SK-N-SH (cell line): ENCODE results near the gene PDE2A. TPM values are rescaled to one million over a fixed set of nuclear protein-coding genes. Genes with fewer than 3 reads are reported as not detected.

ENCODE experiments used
- CTCF ChIA-PET: fragments of 300-600, 350-600 bp; formaldehyde crosslinking; extraction: SDS; loops from one replicate; lab custom pipeline; 2021; lab: Yijun Ruan, JAX
- POLR2A ChIA-PET: fragments of 350-600 bp; sonication (Branson Sonifier 250); formaldehyde crosslinking; extraction: SDS; loops from one replicate; lab custom pipeline; 2020; ENCODE audit warnings: antibody characterized with exemption, inconsistent platforms; lab: Yijun Ruan, JAX
- DNase-seq: peaks from one replicate; pipeline ENCODE4 v3.0.0; 2012
- H2AFZ ChIP-seq: fragments of 200-600 bp; sonication (generic); 2 replicates; pipeline ENCODE4 v1.8.1; 2016; ENCODE audit warnings: antibody characterized with exemption, mild to moderate bottlenecking, low read depth
- H3F3A ChIP-seq: fragments of 200-600 bp; sonication (generic); replicated peaks from 2 replicates; pipeline ENCODE3; 2016; ENCODE audit warnings: antibody characterized with exemption, mild to moderate bottlenecking; ENCODE audit not compliant: insufficient read depth
- H3K27ac ChIP-seq, 2 experiments: fragments of 200-500 bp in 1 of 2; fragments of 200-600 bp in 1 of 2; sonication (Bioruptor generic) in 1 of 2; sonication (generic), shearing (Covaris generic) in 1 of 2; 2 replicates each; pipeline versions ENCODE4 v1.5.1 to v1.6.1; 2014 to 2016; ENCODE audit warnings: low read depth in 2 of 2, inconsistent platforms in 1 of 2, low read length in 1 of 2, mild to moderate bottlenecking in 1 of 2, mixed read lengths in 1 of 2
- H3K27me3 ChIP-seq: fragments of 200-600 bp; sonication (generic), shearing (Covaris generic); 2 replicates; pipeline ENCODE4 v1.6.1; 2016; ENCODE audit warnings: mixed run types; ENCODE audit not compliant: insufficient read depth
- H3K36me3 ChIP-seq, 2 experiments: fragments of 200-500 bp in 1 of 2; fragments of 200-600 bp in 1 of 2; sonication (Bioruptor generic) in 1 of 2; sonication (generic) in 1 of 2; replicated peaks in 1 of 2; 2 replicates each; pipeline versions ENCODE3 to v1.5.1; 2014 to 2016; ENCODE audit warnings: low read length in 1 of 2, mild to moderate bottlenecking in 1 of 2; ENCODE audit not compliant: insufficient read depth in 2 of 2, control insufficient read depth in 1 of 2
- H3K4me1 ChIP-seq, 2 experiments: fragments of 200-500 bp in 1 of 2; fragments of 200-600 bp in 1 of 2; sonication (Bioruptor generic) in 1 of 2; sonication (generic), shearing (Covaris generic) in 1 of 2; 2 replicates each; pipeline versions ENCODE4 v1.5.1 to v1.6.1; 2014 to 2016; ENCODE audit warnings: low read depth in 1 of 2, low read length in 1 of 2, mixed run types in 1 of 2; ENCODE audit not compliant: insufficient read depth in 2 of 2, control insufficient read depth in 1 of 2
- H3K4me2 ChIP-seq: fragments of 200-600 bp; sonication (generic), shearing (Covaris generic); 2 replicates; pipeline ENCODE4 v1.6.1; 2017; ENCODE audit warnings: mixed run types
- H3K4me3 ChIP-seq, 2 experiments: fragments of 200-500 bp in 1 of 2; fragments of 200-600 bp in 1 of 2; sonication (Bioruptor generic) in 1 of 2; sonication (generic), shearing (Covaris generic) in 1 of 2; 2 replicates each; pipeline versions ENCODE4 v1.5.1 to v1.8.1; 2014 to 2016; ENCODE audit warnings: low read depth in 2 of 2, inconsistent platforms in 1 of 2, low read length in 1 of 2, mild to moderate bottlenecking in 1 of 2, mixed read lengths in 1 of 2, moderate library complexity in 1 of 2
- H3K79me2 ChIP-seq: fragments of 200-600 bp; sonication (generic); 2 replicates; pipeline ENCODE4 v1.8.1; 2017; ENCODE audit warnings: mild to moderate bottlenecking; ENCODE audit not compliant: insufficient read depth
- H3K9ac ChIP-seq: fragments of 200-600 bp; sonication (generic); 2 replicates; pipeline ENCODE4 v1.6.1; 2017; ENCODE audit warnings: mixed run types
- H3K9me2 ChIP-seq: fragments of 200-600 bp; sonication (generic); 2 replicates; pipeline ENCODE4 v1.6.1; 2017; ENCODE audit warnings: mixed run types
- H3K9me3 ChIP-seq: fragments of 200-600 bp; sonication (generic); 2 replicates; pipeline ENCODE4 v1.6.1; 2017; ENCODE audit warnings: mixed run types, mild to moderate bottlenecking, moderate library complexity
- H4K20me1 ChIP-seq: fragments of 200-600 bp; sonication (generic); 2 replicates; pipeline ENCODE4 v1.6.1; 2017; ENCODE audit warnings: mild to moderate bottlenecking, mixed run types; ENCODE audit not compliant: insufficient read depth
- EP300 ChIP-seq, 2 experiments: IDR thresholded peaks; 2 replicates each; pipeline versions ENCODE4 v1.4.0 to v1.6.1; 2012; ENCODE audit warnings: borderline replicate concordance in 1 of 2, low read depth in 1 of 2, low read length in 1 of 2
- EZH2phosphoT487 ChIP-seq: fragments of 200-600 bp; sonication (generic); IDR thresholded peaks from 2 replicates; pipeline ENCODE4 v1.6.1; 2017; ENCODE audit warnings: low read depth, mixed run types, mild to moderate bottlenecking, antibody characterized with exemption, moderate library complexity, borderline replicate concordance
- GATA2 ChIP-seq: sonication (generic); formaldehyde crosslinking; IDR thresholded peaks from 2 replicates; pipeline ENCODE4 v1.5.0; 2020; ENCODE audit warnings: mild to moderate bottlenecking, missing genetic modification reagents
- MEF2A ChIP-seq: IDR thresholded peaks from 2 replicates; pipeline ENCODE4 v1.4.0; 2012; ENCODE audit warnings: low read depth, borderline replicate concordance
- NFIC ChIP-seq: IDR thresholded peaks from 2 replicates; pipeline ENCODE4 v1.4.0; 2012; ENCODE audit warnings: borderline replicate concordance
- RAD21 ChIP-seq: IDR thresholded peaks from 2 replicates; pipeline ENCODE4 v1.6.1; 2012; ENCODE audit warnings: mild to moderate bottlenecking, low read length
- RFX5 ChIP-seq: IDR thresholded peaks from 2 replicates; pipeline ENCODE4 v1.6.1; 2012; ENCODE audit warnings: mild to moderate bottlenecking, improper control_type of control experiment, low read length
- RXRA ChIP-seq: IDR thresholded peaks from 2 replicates; pipeline ENCODE4 v1.4.0; 2012; ENCODE audit warnings: low read depth, mild to moderate bottlenecking, borderline replicate concordance
- SMC3 ChIP-seq: IDR thresholded peaks from 2 replicates; pipeline ENCODE4 v1.6.1; 2012; ENCODE audit warnings: low read depth, low read length, improper control_type of control experiment
- TAF1 ChIP-seq: IDR thresholded peaks from 2 replicates; pipeline ENCODE4 v1.6.1; 2012; ENCODE audit warnings: low read depth, mild to moderate bottlenecking, low read length, moderate library complexity, borderline replicate concordance
- TCF12 ChIP-seq: IDR thresholded peaks from 2 replicates; pipeline ENCODE4 v1.4.0; 2012
- TEAD4 ChIP-seq: IDR thresholded peaks from 2 replicates; pipeline ENCODE4 v1.4.0; 2012; ENCODE audit warnings: mild to moderate bottlenecking, borderline replicate concordance; ENCODE audit not compliant: insufficient read depth
- WGBS: methylation state at CpG from one replicate; pipeline ENCODE4 v1.1.6; 2017; ENCODE audit warnings: low lambda C conversion rate; 5-methylcytosine and 5-hydroxymethylcytosine counted together
- polyA plus RNA-seq, 3 experiments: library from polyadenylated mRNA; depleted of rRNA; stranded (reverse); fragments of >200 nt; gene quantifications; 2 replicates each; pipeline ENCODE4 v1.2.3, GENCODE V29; 2012
- TF ChIP-seq, protein P1 (sequence below): fragments of 150-350 bp; IDR thresholded peaks from 2 replicates; pipeline ENCODE4 v1.6.1; 2016; ENCODE audit warnings: mild to moderate bottlenecking, low read depth, low read length
- TF ChIP-seq, protein P2 (sequence below): IDR thresholded peaks from 2 replicates; pipeline ENCODE4 v1.4.0; 2012; ENCODE audit warnings: low read depth
- TF ChIP-seq, protein P3 (sequence below): IDR thresholded peaks from 2 replicates; pipeline ENCODE4 v1.6.1; 2012; ENCODE audit warnings: mild to moderate bottlenecking, low read depth, low read length, moderate library complexity
- TF ChIP-seq, protein P4 (sequence below): IDR thresholded peaks from 2 replicates; pipeline ENCODE4 v1.4.0; 2012; ENCODE audit warnings: low read depth, borderline replicate concordance

PDE2A gene
- polyA plus RNA-seq, 1 of the 3 experiments (the other 2 are of a cell fraction) = 0.43 TPM

DNA sequence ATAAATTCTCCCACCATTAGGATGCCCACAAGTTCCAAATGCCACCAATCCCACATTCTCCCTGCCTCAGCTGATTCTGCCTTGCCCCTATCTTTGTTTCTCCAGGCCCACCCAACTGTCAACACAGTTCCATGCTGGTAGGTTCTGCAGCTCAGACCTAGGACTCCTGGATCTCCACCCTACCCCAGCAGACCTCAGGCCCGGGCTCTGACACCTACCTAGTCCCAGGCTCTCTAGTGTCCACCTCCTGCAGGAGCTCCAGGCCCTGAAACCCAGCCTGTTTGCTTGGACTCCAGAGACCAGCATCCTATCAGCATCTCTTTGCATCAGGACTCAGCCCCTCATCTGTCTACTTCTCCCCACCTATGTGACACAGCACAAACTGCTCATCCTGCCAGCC lies 86.5 kb downstream of the PDE2A start:
- H3K4me2 ChIP-seq = no peak overlapping the region
- H3K79me2 ChIP-seq = no peaks in the 10 kb centered on the region
- no peak overlapping the region for H3K9ac ChIP-seq
- no peak for DNase-seq
- H3K27ac ChIP-seq = no peak overlapping the region
- CTCF ChIA-PET = interaction anchor here (1.5 to 9.8 kb wide), 12 partner anchors 10 to 116 kb away, joined by 4 to 207 read pairs (median 26); no protein-coding TSS in a partner anchor
- no peaks in the 10 kb centered on the region for H3F3A ChIP-seq
- H3K36me3 ChIP-seq = no peaks in the 10 kb centered on the region
- H3K9me2 ChIP-seq = no peaks in the 10 kb centered on the region
- peaks cover 0 to 3% of the 10 kb centered on the region in 2 experiments; a peak in 1 of 4 replicates for H3K4me1 ChIP-seq
- 33% methylated on average over 1 of the region's 1 CpG for WGBS
- H3K27me3 ChIP-seq = peaks cover 35% of the 10 kb centered on the region
- no peaks in the 10 kb centered on the region for H4K20me1 ChIP-seq
- TF ChIP-seq, protein P1, sequence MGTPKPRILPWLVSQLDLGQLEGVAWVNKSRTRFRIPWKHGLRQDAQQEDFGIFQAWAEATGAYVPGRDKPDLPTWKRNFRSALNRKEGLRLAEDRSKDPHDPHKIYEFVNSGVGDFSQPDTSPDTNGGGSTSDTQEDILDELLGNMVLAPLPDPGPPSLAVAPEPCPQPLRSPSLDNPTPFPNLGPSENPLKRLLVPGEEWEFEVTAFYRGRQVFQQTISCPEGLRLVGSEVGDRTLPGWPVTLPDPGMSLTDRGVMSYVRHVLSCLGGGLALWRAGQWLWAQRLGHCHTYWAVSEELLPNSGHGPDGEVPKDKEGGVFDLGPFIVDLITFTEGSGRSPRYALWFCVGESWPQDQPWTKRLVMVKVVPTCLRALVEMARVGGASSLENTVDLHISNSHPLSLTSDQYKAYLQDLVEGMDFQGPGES = no peak
- no peak for TF ChIP-seq EP300 (IDR thresholded peaks at IDR 0.05; ENCODE audit: borderline replicate concordance in 1 of 2, low read depth in 1 of 2, low read length in 1 of 2)
- TF ChIP-seq, all 33 proteins: peak for 0
- no peak overlapping the region for H2AFZ ChIP-seq
- POLR2A ChIA-PET = no interaction called here
- H3K9me3 ChIP-seq = no peaks in the 10 kb centered on the region
- no peak overlapping the region for H3K4me3 ChIP-seq

DNA sequence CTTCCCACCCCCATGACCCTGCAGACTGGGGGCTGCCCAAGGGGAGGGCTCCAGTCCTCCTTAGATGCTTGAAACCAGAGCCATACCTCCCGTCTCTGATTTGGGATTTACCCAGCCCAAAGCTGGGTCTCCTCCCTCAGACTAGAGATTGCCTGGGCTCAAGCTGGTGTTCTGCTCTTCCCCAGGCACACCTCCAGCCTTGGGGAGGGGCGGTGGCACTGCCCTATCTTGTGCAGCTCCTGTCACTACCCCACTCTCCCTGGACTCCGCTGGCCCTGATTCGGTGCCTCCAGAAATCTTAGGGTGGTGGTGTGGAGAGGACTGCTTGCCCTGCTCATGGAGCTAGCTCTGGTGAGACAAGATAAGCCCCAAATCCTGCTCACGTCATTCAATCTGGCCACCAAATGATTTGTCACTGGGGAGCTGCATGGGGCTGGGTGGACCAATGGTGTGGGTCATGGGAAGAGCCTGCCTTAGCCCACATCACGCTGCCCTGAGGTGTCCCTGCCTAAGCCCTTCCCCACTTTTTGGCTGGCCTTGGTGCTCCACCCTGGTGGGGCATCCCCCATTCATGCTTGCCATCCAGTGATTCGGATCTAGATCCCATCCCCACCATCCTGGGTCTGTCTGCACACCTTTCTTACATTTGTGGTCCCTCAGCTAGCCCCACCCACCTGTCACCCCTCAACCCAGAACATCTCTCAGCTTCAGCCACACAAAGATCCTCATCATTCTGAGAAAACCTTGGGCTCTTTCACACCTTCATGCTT lies 87.7 kb downstream of the PDE2A start:
- Histone ChIP-seq H2AFZ (no peak overlapping the region), H3K9ac (no peak overlapping the region), H3K4me2 (no peak overlapping the region), H3K9me2 (no peaks in the 10 kb centered on the region), H3K4me1 (peaks cover 0 to 3% of the 10 kb centered on the region in 2 experiments; a peak in 1 of 4 replicates), H3K27ac (no peak overlapping the region), H3K4me3 (no peak overlapping the region), H3K79me2 (no peaks in the 10 kb centered on the region), H4K20me1 (no peaks in the 10 kb centered on the region), H3K27me3 (peaks cover 23% of the 10 kb centered on the region), H3K9me3 (no peaks in the 10 kb centered on the region), H3F3A (no peaks in the 10 kb centered on the region), H3K36me3 (no peaks in the 10 kb centered on the region)
- TF ChIP-seq TEAD4 (no peak), GATA2 (CRISPR knock-in tag) (no peak), RAD21 (no peak), RXRA (no peak), TAF1 (no peak), SMC3 (no peak), NFIC (no peak), EZH2phosphoT487 (no peak), EP300 (IDR thresholded peaks at IDR 0.05; ENCODE audit: borderline replicate concordance in 1 of 2, low read depth in 1 of 2, low read length in 1 of 2) (no peak), TCF12 (no peak), MEF2A (no peak), RFX5 (no peak)
- TF ChIP-seq, protein P2, sequence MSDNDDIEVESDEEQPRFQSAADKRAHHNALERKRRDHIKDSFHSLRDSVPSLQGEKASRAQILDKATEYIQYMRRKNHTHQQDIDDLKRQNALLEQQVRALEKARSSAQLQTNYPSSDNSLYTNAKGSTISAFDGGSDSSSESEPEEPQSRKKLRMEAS = no peak
- TF ChIP-seq, protein P1 = no peak
- TF ChIP-seq, protein P3, sequence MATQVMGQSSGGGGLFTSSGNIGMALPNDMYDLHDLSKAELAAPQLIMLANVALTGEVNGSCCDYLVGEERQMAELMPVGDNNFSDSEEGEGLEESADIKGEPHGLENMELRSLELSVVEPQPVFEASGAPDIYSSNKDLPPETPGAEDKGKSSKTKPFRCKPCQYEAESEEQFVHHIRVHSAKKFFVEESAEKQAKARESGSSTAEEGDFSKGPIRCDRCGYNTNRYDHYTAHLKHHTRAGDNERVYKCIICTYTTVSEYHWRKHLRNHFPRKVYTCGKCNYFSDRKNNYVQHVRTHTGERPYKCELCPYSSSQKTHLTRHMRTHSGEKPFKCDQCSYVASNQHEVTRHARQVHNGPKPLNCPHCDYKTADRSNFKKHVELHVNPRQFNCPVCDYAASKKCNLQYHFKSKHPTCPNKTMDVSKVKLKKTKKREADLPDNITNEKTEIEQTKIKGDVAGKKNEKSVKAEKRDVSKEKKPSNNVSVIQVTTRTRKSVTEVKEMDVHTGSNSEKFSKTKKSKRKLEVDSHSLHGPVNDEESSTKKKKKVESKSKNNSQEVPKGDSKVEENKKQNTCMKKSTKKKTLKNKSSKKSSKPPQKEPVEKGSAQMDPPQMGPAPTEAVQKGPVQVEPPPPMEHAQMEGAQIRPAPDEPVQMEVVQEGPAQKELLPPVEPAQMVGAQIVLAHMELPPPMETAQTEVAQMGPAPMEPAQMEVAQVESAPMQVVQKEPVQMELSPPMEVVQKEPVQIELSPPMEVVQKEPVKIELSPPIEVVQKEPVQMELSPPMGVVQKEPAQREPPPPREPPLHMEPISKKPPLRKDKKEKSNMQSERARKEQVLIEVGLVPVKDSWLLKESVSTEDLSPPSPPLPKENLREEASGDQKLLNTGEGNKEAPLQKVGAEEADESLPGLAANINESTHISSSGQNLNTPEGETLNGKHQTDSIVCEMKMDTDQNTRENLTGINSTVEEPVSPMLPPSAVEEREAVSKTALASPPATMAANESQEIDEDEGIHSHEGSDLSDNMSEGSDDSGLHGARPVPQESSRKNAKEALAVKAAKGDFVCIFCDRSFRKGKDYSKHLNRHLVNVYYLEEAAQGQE = no peak
- TF ChIP-seq, protein P4, sequence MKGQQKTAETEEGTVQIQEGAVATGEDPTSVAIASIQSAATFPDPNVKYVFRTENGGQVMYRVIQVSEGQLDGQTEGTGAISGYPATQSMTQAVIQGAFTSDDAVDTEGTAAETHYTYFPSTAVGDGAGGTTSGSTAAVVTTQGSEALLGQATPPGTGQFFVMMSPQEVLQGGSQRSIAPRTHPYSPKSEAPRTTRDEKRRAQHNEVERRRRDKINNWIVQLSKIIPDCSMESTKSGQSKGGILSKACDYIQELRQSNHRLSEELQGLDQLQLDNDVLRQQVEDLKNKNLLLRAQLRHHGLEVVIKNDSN = no peak
- DNase-seq = no peak
- 59% methylated on average over 6 of the region's 7 CpGs for WGBS
- ChIA-PET CTCF (interaction anchor here (0.7 to 9.8 kb wide), 26 partner anchors 8 to 139 kb away, joined by 3 to 207 read pairs (median 6); partner anchors contain the start of gene PDE2A), POLR2A (no interaction called here)
